Activated gamma-delta T cell treated with Interleukin-2 at 50 U/mL for 16 hours (primary cell): ENCODE results near the gene JHY.
"Not testable (repeated sequence)": the region's sequence is repeated elsewhere in the genome, so short reads cannot be mapped to it uniquely, and the experiment has no call there.

Experiments
- DNase-seq: peaks from one replicate; pipeline ENCODE4 v3.0.0-alpha.2; 2020

Gene JHY

DNA sequence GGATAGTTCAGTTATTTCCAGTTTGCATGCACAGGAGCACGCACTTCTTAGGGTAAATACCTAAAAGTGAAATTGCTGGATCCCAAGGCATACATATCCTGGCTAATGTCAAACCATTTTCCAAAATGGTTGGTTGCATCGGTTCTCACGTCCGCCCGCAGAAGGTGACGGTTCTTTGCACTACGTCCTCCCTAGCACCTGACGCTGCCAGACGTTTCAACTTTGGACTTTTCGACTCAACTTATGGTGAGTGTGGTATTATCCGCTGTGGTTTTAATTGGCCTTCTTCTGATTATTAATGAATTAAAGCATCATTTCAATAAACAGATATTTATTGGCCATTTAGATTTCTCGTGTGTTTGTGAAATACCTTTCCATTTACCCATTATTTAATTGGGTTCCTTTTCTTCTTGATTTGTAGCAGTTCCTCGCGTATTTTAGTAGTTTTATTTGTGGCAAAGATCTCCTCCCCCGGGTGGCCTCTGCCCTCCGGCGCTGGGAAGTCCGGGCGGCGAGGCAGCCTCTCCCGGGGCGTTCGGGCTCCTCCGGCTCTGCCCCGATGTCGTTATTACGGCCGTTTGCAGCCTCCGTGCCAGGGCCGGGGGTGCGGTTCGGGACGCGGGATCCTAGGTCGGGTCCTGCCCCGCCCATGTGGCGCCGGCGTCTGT lies at the start of gene JHY:
JHY (plus strand) TSS at position 571 of the 668 bp plus-strand sequence. CDS start 3,091 bp downstream, outside the sequence.
- no peak for DNase-seq

DNA sequence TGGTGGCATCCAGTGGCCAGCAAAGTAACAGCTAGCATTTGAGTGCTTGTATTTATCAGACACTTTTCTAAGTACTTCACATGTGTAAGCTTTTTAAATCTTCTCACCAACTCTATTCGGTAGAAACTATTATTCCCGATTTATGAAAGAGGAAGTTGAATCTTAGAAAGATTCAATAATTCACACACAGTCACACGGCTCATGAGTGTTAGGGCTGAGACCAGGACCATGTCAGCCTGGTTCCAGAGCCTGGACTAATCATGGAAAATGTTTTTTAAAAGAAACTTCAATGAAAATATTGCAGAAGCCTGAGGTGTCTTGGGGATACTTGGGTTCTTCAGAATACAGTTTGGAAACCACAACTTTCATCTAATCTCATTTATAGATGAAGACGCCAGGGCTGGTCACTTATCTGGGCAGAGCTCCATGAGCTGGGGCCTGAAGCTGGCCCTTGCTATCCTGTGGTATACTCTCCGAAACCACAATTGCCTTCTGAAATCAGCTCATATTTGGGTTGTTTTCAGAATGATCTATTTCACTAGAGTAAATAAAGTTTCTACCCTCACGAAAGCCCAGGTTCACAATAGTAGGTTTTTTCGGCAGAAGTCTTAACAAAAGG lies 48.6 kb upstream of the JHY start:
- DNase-seq, result no peak

DNA sequence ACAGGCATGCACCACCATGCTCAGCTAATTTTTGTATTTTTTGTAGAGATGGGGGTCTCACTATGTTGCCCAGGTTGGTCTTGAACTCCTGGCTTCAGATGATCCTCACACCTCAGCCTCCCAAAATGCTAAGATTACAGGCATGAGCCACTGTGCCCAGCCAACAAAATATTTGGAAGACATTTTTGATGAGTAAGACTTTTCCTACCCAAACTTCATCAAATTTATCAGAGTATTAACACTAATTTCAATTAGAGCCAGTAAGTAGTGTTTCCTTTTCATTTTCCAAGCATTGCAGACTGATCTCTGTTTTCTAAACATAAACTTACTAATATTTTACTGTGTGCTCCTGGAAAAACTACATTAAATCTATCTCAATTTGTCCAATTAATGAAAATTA lies 45.6 kb upstream of the JHY start:
- DNase-seq, result no peak

DNA sequence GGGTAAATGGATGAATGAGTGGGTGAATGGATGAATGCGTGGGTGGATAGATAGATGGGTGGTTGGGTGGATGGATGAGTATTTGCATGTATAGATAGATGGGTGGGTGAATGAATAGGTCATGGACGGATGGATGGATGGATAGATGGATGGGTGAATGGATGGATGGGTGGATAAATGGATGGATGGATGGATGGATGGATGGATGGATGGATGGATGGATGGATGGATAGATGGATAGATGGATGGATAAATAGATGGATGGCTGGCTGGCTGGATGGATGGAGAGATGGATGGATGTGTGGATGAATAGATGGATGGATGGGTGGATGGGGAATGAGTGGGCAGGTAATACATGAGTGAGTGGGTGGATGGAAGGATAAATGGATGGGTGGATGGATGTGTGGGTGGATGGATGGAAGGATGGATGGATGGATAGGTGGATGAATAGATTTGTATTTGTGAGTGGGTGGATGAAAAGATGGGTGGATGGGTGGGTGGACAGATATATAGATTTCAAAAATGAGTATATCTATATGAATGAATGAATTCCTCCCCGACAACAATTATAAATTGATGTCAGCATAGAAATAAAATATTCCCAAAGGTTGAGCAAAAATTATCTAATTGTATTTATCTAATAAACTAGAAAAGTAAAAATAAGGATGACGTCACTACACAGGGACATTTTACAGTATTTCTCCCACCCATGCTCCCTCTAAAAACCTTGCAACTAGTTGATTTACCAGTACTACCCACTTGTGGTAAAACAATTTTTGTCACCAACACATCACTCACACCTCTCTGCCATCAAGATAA lies 44.8 kb upstream of the JHY start:
- no peak for DNase-seq

DNA sequence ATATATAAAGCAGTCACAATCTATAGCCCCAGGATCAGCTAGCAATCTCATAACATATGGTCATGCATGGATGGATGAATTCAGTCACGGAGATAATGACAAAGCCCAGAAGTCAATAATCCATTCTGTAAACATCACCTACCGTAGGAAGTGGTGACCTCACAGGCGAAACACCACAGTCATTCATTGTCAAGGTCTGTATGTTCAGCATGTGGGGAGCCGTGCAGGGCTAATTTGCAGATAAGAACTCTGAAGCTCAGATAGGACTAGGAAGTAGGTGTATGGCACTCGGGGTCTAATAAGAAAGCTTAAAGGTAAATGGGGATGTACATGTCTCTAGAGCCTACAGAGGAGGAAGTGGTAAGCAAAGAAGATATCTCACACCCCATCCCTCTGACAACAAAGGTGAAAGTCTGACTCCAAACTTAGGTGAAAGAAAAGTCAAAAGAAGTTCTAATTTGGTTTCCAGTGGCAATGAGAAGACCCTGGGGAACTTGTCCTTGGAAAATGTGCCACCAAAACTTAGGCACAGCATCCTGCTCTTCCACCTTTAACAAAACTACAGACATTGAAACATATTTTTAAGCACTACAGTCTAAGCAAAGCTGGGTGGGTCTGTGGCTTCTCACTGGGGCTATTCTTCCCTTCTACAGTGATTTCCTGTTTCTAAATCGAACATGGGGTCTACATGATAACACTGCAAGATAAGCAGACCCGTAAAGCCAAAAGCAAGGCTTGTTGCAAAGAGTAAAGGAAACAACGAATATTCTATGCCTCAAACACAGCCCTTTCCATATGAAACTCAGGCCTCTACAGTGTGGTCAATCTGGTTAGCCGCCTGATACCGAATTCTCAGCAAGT lies 39.0 kb upstream of the JHY start:
- peak; percentile 57 for DNase-seq

GRCh38 chr11:122847466-122847865 lies 35.1 kb upstream of the JHY start:
- no peak for DNase-seq

DNA sequence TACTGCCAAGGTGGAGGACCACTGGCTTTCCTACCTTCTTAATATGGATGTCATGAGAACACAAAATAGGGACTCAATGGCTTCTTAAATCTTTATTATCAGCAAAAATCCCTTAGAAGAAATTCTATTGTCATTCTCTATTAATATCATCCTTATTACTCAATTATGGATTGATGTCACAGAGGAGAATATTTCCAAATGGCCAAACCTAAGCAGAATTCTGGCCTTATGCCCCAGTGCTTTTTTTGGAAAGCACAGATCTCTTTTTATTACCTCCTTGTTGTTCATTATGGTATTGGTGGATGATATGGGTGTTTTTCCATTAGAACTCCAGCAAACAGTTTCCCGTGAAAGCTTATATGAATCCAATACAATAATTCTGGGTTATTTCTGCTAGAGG lies 34.4 kb upstream of the JHY start:
- DNase-seq, result no peak

GRCh38 chr11:122850076-122850631 lies 32.4 kb upstream of the JHY start:
- DNase-seq, result peak; percentile 34

GRCh38 chr11:122851366-122851966 lies 31.1 kb upstream of the JHY start:
- peak; percentile 11 for DNase-seq

DNA sequence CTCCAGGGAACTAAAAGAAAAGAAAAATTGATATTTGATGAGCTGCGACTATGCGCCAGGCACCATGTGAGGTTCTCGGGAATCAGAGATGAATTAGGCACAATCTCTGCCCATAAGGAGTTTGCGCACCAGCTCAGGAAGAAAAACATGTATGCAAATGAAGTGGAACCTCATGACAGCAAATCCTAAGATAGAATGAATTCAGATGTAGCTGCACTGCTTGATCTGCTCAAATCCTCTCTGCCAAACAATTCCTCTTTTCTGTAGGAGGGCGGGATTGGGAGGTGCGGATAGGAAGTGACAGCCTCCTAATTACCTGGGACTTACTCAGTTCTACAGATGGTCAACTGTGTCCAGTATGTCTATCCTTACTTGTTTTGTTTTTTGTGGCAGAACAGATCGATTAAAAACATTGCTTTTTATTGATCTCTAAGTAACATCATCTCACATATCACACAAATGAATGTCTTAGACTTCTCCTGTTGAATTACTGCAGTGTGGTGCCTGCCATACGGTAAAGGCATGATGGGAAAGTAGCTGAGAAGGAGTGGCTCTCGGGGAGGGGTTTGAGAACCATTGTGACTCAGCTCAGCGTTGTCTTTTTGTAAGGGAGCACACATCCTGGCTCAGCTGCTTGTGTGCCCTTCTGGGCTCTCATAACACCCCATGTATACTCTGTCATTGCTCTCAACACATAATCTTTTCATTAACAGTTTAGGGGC lies 30.3 kb upstream of the JHY start:
- DNase-seq, result peak; percentile 36

- DNase-seq, result no peak
Observed at GRCh38 chr11:122852796-122853160, 29.8 kb upstream of the JHY start.

GRCh38 chr11:122853261-122853660 lies 29.3 kb upstream of the JHY start:
- DNase-seq, result no peak

- DNase-seq, result peak; percentile 46
Observed at GRCh38 chr11:122853971-122854446, 28.6 kb upstream of the JHY start.

DNA sequence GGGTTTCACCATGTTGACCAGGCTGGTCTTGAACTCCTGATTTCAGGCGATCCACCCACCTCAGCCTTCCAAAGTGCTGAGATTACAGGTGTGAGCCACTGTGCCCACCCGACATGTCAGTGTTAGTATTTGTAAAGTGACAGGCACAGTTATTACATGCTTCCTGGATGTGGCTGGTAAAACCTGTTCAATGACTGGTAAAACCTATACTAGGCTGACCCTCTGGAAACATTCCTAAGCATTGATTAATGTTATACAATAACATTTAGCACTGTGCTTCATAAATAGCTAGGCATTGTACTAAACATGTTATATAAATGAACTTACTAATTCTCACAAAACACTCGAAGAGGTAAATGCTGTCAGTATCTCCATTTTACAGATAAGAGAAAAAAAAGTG lies 20.9 kb upstream of the JHY start:
- no peak for DNase-seq

GRCh38 chr11:122862091-122862490 lies 20.5 kb upstream of the JHY start:
- DNase-seq, result no peak

DNA sequence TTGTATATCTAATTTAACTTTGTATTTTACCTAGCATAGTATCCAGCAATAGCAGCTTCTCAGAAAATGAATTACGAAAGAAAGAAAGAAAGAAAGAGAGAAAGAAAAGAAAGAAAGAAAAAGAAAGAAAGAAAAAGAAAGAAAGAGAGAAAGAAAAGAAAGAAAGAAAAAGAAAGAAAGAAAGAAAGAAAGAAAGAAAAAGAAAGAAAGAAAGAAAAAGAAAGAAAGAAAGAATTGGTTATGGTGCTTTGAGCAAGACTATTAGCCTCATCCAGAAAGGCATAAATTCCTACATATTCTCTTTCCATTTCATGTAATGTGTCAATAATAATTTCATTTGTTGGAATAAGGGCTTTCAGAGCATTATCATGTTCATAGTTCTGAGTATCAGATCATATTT lies 19.4 kb upstream of the JHY start:
- not testable (repeated sequence) for DNase-seq

- peak; percentile 24 for DNase-seq
Observed at GRCh38 chr11:122863704-122864326, 18.7 kb upstream of the JHY start.

GRCh38 chr11:122864386-122865115 lies 18.0 kb upstream of the JHY start:
- no peak for DNase-seq

GRCh38 chr11:122869622-122870021 lies 12.9 kb upstream of the JHY start:
- no peak for DNase-seq

- DNase-seq, result no peak
Observed at GRCh38 chr11:122871302-122871701, 11.3 kb upstream of the JHY start.
